GM12878 (cell line): ENCODE data around the gene BPI. TPM values are rescaled to one million over a fixed set of nuclear protein-coding genes. Genes with fewer than 3 reads are reported as not detected.

ENCODE experiments used
- ATAC-seq: fragments of 200-7000 bp; cut with Tn5 transposase; 3 replicates; pipeline ENCODE4 v1.9.1; 2020; ENCODE audit warnings: mild to moderate bottlenecking, moderate library complexity
- BruUV-seq: library from RNA; stranded (reverse); fragments of 400-500 nt; replicated peaks from 2 replicates; lab custom pipeline; 2021; lab: Mats Ljungman, UMichigan
- CTCF ChIA-PET: fragments of 300-600 bp; sonication (Branson Sonifier 250); formaldehyde crosslinking; extraction: SDS; loops from one replicate; lab custom pipeline; 2021; ENCODE audit warnings: inconsistent platforms; lab: Yijun Ruan, JAX
- POLR2A ChIA-PET: fragments of 350-600 bp; formaldehyde crosslinking; extraction: SDS; loops from one replicate; lab custom pipeline; 2021; ENCODE audit warnings: inconsistent platforms; lab: Charles Lee
- RAD21 ChIA-PET: fragments of 300-600 bp; sonication (Branson Sonifier 250); formaldehyde crosslinking; loops from one replicate; lab custom pipeline; 2023; ENCODE audit warnings: antibody characterized with exemption; ENCODE audit not compliant: unreplicated experiment; lab: Charles Lee
- SMC1A ChIA-PET: fragments of 300-600 bp; sonication (Branson Sonifier 250); formaldehyde crosslinking; loops from one replicate; lab custom pipeline; 2023; ENCODE audit not compliant: unreplicated experiment, uncharacterized antibody; lab: Charles Lee
- DNase-seq: peaks from one replicate; pipeline ENCODE4 v3.0.0-alpha.2; 2011; ENCODE audit warnings: low read depth, low spot score
- FAIRE-seq: peaks from 3 replicates; lab custom pipeline; 2011; peaks lifted over from hg19 to GRCh38; lab: Jason Lieb, UNC
- H2AFZ ChIP-seq: 2 replicates; pipeline ENCODE4 v1.6.0; 2011; ENCODE audit warnings: low read depth, low read length, control low read depth; ENCODE audit not compliant: control insufficient read depth
- H3K27ac ChIP-seq: 2 replicates; pipeline ENCODE4 v1.5.1; 2011; ENCODE audit warnings: control low read depth; ENCODE audit not compliant: control insufficient read depth, insufficient read depth
- H3K27me3 ChIP-seq, 2 experiments: replicated peaks in 1 of 2; 2 replicates each; pipeline versions ENCODE4 v1.6.0 to v1.6.1; 2011; ENCODE audit warnings: low read length in 1 of 2; ENCODE audit not compliant: control insufficient read depth in 2 of 2, insufficient read depth in 2 of 2
- H3K36me3 ChIP-seq, 2 experiments: 2 replicates each; pipeline ENCODE4 v1.5.1; 2011; ENCODE audit warnings: low read length in 1 of 2; ENCODE audit not compliant: control insufficient read depth in 2 of 2, insufficient read depth in 2 of 2
- H3K4me1 ChIP-seq: 2 replicates; pipeline ENCODE4 v1.6.1; 2011; ENCODE audit warnings: mild to moderate bottlenecking, low read length, moderate library complexity, mixed read lengths; ENCODE audit not compliant: control insufficient read depth, insufficient read depth
- H3K4me2 ChIP-seq: 2 replicates; pipeline ENCODE4 v1.6.0; 2011; ENCODE audit warnings: control low read depth; ENCODE audit not compliant: control insufficient read depth, insufficient read depth
- H3K4me3 ChIP-seq: fragments of 200-600 bp; sonication (generic); 2 replicates; pipeline ENCODE4 v1.5.1; 2016
- H3K79me2 ChIP-seq: 2 replicates; pipeline ENCODE4 v1.6.0; 2011; ENCODE audit warnings: low read length; ENCODE audit not compliant: control insufficient read depth, insufficient read depth
- H3K9ac ChIP-seq: 2 replicates; pipeline ENCODE4 v1.8.0; 2011; ENCODE audit warnings: low read length, control low read depth, mixed read lengths; ENCODE audit not compliant: control insufficient read depth, insufficient read depth
- H3K9me3 ChIP-seq: replicated peaks from 3 replicates; pipeline ENCODE4 v1.5.1; 2011; ENCODE audit warnings: mild to moderate bottlenecking, low read length; ENCODE audit not compliant: control insufficient read depth, insufficient read depth
- H4K20me1 ChIP-seq: 2 replicates; pipeline ENCODE4 v1.6.0; 2011; ENCODE audit not compliant: control insufficient read depth, insufficient read depth
- BACH1 ChIP-seq: fragments of 450-650 bp; IDR thresholded peaks from 2 replicates; pipeline ENCODE4 v1.6.1; 2017; ENCODE audit warnings: mild to moderate bottlenecking, borderline replicate concordance
- POLR2AphosphoS2 ChIP-seq: IDR thresholded peaks from 2 replicates; pipeline ENCODE4 v1.6.1; 2011; ENCODE audit warnings: low read depth, mild to moderate bottlenecking, low read length, improper control_type of control experiment, moderate library complexity
- SPI1 ChIP-seq: IDR thresholded peaks from 2 replicates; pipeline ENCODE4 v1.6.1; 2011; ENCODE audit warnings: low read depth, mild to moderate bottlenecking, low read length, moderate library complexity, borderline replicate concordance; ENCODE audit not compliant: insufficient read depth
- WRNIP1 ChIP-seq: IDR thresholded peaks from 2 replicates; pipeline ENCODE4 v1.6.1; 2011; ENCODE audit warnings: low read depth, low read length, improper control_type of control experiment, borderline replicate concordance
- ZNF217 ChIP-seq: fragments of 450-650 bp; IDR thresholded peaks from 2 replicates; pipeline ENCODE4 v1.6.1; 2017; ENCODE audit warnings: antibody characterized with exemption, mild to moderate bottlenecking
- ZNF24 ChIP-seq: fragments of 450-650 bp; IDR thresholded peaks from 2 replicates; pipeline ENCODE4 v1.6.1; 2017; ENCODE audit warnings: antibody characterized with exemption, mild to moderate bottlenecking
- WGBS: methylation state at CpG from one replicate; pipeline ENCODE4 v1.1.6; 2016; ENCODE audit warnings: low lambda C conversion rate; ENCODE audit not compliant: insufficient replicate concordance, insufficient coverage; ENCODE audit errors: missing lambda C conversion rate; 5-methylcytosine and 5-hydroxymethylcytosine counted together
- in situ Hi-C: fragments of 300-500 bp; cut with MboI; formaldehyde crosslinking; loops from 9 replicates; pipeline ENCODE4 v1.14.3; 2018; ENCODE audit warnings: mixed read lengths
- intact Hi-C: fragments of 100-400 bp; cut with micrococcal nuclease; formaldehyde crosslinking; loops from one replicate; pipeline ENCODE4 v1.14.2; 2022; ENCODE audit not compliant: unreplicated experiment
- polyA plus RNA-seq, 11 experiments: library from polyadenylated mRNA; depleted of rRNA in 4 of 11; unstranded in 6 of 11; stranded (reverse) in 5 of 11; fragments of >200 nt; fragmentation: Nextera tagmentation in 4 of 11; fragmentation: Illumina TruSeq in 1 of 11; extraction: Ambion mirVana in 4 of 11; extraction: Trizol in 1 of 11; gene quantifications; 1 replicate in 1 of 11; 2 replicates in 10 of 11; pipeline versions ENCODE4 v1.2.1 to v1.2.3, GENCODE V29; 2011 to 2016; ENCODE audit warnings: inconsistent platforms in 2 of 11, missing spikeins in 2 of 11, low read depth in 1 of 11
- total RNA-seq, 4 experiments: library from RNA; depleted of rRNA in 3 of 4; stranded (reverse); fragments of >200 nt in 3 of 4; fragmentation: Illumina TruSeq in 1 of 4; extraction: Trizol in 1 of 4; gene quantifications; 2 replicates each; pipeline versions ENCODE4 v1.2.1 to v1.2.3, GENCODE V29; 2013 to 2021
- TF ChIP-seq, protein P1 (sequence below), 3 experiments: IDR thresholded peaks in 2 of 3; conservative IDR thresholded peaks in 1 of 3; 2 replicates each; pipeline ENCODE4 v1.5.1; 2011; ENCODE audit warnings: low read depth in 3 of 3, low read length in 3 of 3, mild to moderate bottlenecking in 3 of 3, control low read depth in 2 of 3, moderate library complexity in 2 of 3, inconsistent platforms in 1 of 3, mixed read lengths in 1 of 3; ENCODE audit not compliant: control insufficient read depth in 2 of 3, insufficient read depth in 1 of 3; ENCODE audit errors: extremely low read depth in 1 of 3
- TF ChIP-seq, protein P2 (sequence below): fragments of 450-650 bp; IDR thresholded peaks from 2 replicates; pipeline ENCODE4 v1.6.1; 2014; ENCODE audit warnings: mild to moderate bottlenecking
- TF ChIP-seq, protein P3 (sequence below): fragments of 450-650 bp; IDR thresholded peaks from 2 replicates; pipeline ENCODE4 v1.6.1; 2017; ENCODE audit warnings: mild to moderate bottlenecking, moderate library complexity
- TF ChIP-seq, protein P4 (sequence below): fragments of 450-650 bp; IDR thresholded peaks from 2 replicates; pipeline ENCODE4 v1.6.1; 2017; ENCODE audit warnings: mild to moderate bottlenecking, moderate library complexity

BPI gene
- total and polyA plus RNA-seq, 10 of the 15 experiments (the other 5 are each of a cell fraction or from before 2014, with no cell fraction given), result not detected

DNA sequence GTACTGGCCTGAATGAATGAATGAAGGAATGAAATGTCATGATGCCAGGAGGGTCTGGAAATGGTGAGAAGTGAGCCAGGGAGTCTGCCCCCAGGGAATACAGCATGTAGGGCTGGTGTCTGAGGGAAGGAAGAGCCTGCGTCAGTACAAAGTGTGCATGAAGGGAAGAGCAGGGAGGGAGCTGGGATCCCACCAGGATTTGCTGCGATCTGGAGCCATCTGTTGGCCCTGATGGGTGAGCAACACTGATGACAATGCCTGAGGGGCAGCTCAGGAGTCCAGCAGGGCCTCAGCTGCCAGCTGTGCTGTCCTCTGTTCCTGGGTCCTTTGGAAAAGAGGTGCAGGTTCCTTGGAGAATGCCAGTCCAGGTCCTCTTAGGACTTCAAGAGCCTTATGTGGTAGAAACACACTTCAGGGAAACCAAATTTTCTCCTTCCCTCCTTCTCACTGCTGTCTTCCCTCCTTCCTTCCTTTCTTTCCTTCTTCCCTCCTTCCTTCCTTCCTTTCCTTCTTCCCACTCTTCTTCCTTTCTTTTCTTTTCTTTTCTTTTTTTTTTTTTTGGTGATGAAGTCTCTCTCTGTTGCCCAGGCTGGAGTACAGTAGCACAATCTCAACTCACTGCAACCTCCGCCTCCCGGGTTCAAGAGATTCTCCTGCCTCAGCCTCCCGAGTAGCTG, 11.5 kb downstream of the BPI start:
- FAIRE-seq (no peak), ATAC-seq (no peak), DNase-seq (no peak)
- SMC1A ChIA-PET, result no interaction called here
- Histone ChIP-seq H2AFZ (no peak overlapping the region), H3K9me3 (no peaks in the 10 kb centered on the region), H4K20me1 (no peaks in the 10 kb centered on the region), H3K27ac (no peak overlapping the region), H3K4me3 (no peak overlapping the region), H3K9ac (no peak overlapping the region), H3K4me1 (no peaks in the 10 kb centered on the region), H3K79me2 (no peaks in the 10 kb centered on the region), H3K4me2 (no peak overlapping the region), H3K36me3 (no peaks in the 10 kb centered on the region), H3K27me3 (peaks cover 0 to 5% of the 10 kb centered on the region in 2 experiments; a peak in 1 of 4 replicates)
- CTCF ChIA-PET, result no interaction called here
- intact Hi-C loops (no loop called here), in situ Hi-C loops (no loop called here)
- 29% methylated on average over 3 of the region's 5 CpGs for WGBS
- no TSS peak for BruUV-seq
- POLR2A ChIA-PET, result no interaction called here
- RAD21 ChIA-PET, result no interaction called here
- TF ChIP-seq BACH1 (no peak), SPI1 (no peak), POLR2AphosphoS2 (no peak), ZNF217 (no peak), WRNIP1 (no peak), ZNF24 (no peak)
- TF ChIP-seq, protein P1, sequence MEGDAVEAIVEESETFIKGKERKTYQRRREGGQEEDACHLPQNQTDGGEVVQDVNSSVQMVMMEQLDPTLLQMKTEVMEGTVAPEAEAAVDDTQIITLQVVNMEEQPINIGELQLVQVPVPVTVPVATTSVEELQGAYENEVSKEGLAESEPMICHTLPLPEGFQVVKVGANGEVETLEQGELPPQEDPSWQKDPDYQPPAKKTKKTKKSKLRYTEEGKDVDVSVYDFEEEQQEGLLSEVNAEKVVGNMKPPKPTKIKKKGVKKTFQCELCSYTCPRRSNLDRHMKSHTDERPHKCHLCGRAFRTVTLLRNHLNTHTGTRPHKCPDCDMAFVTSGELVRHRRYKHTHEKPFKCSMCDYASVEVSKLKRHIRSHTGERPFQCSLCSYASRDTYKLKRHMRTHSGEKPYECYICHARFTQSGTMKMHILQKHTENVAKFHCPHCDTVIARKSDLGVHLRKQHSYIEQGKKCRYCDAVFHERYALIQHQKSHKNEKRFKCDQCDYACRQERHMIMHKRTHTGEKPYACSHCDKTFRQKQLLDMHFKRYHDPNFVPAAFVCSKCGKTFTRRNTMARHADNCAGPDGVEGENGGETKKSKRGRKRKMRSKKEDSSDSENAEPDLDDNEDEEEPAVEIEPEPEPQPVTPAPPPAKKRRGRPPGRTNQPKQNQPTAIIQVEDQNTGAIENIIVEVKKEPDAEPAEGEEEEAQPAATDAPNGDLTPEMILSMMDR (IDR thresholded peaks at IDR 0.05 in 2 of 3, conservative IDR thresholded peaks at IDR 0.05 in 1 of 3; ENCODE audit: control insufficient read depth in 2 of 3, extremely low read depth in 1 of 3, insufficient read depth in 1 of 3, low read depth in 3 of 3, low read length in 3 of 3), result no peak
- TF ChIP-seq, protein P2, sequence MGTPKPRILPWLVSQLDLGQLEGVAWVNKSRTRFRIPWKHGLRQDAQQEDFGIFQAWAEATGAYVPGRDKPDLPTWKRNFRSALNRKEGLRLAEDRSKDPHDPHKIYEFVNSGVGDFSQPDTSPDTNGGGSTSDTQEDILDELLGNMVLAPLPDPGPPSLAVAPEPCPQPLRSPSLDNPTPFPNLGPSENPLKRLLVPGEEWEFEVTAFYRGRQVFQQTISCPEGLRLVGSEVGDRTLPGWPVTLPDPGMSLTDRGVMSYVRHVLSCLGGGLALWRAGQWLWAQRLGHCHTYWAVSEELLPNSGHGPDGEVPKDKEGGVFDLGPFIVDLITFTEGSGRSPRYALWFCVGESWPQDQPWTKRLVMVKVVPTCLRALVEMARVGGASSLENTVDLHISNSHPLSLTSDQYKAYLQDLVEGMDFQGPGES, result no peak
- TF ChIP-seq, protein P3, sequence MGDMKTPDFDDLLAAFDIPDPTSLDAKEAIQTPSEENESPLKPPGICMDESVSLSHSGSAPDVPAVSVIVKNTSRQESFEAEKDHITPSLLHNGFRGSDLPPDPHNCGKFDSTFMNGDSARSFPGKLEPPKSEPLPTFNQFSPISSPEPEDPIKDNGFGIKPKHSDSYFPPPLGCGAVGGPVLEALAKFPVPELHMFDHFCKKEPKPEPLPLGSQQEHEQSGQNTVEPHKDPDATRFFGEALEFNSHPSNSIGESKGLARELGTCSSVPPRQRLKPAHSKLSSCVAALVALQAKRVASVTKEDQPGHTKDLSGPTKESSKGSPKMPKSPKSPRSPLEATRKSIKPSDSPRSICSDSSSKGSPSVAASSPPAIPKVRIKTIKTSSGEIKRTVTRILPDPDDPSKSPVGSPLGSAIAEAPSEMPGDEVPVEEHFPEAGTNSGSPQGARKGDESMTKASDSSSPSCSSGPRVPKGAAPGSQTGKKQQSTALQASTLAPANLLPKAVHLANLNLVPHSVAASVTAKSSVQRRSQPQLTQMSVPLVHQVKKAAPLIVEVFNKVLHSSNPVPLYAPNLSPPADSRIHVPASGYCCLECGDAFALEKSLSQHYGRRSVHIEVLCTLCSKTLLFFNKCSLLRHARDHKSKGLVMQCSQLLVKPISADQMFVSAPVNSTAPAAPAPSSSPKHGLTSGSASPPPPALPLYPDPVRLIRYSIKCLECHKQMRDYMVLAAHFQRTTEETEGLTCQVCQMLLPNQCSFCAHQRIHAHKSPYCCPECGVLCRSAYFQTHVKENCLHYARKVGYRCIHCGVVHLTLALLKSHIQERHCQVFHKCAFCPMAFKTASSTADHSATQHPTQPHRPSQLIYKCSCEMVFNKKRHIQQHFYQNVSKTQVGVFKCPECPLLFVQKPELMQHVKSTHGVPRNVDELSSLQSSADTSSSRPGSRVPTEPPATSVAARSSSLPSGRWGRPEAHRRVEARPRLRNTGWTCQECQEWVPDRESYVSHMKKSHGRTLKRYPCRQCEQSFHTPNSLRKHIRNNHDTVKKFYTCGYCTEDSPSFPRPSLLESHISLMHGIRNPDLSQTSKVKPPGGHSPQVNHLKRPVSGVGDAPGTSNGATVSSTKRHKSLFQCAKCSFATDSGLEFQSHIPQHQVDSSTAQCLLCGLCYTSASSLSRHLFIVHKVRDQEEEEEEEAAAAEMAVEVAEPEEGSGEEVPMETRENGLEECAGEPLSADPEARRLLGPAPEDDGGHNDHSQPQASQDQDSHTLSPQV, result no peak
- TF ChIP-seq, protein P4, sequence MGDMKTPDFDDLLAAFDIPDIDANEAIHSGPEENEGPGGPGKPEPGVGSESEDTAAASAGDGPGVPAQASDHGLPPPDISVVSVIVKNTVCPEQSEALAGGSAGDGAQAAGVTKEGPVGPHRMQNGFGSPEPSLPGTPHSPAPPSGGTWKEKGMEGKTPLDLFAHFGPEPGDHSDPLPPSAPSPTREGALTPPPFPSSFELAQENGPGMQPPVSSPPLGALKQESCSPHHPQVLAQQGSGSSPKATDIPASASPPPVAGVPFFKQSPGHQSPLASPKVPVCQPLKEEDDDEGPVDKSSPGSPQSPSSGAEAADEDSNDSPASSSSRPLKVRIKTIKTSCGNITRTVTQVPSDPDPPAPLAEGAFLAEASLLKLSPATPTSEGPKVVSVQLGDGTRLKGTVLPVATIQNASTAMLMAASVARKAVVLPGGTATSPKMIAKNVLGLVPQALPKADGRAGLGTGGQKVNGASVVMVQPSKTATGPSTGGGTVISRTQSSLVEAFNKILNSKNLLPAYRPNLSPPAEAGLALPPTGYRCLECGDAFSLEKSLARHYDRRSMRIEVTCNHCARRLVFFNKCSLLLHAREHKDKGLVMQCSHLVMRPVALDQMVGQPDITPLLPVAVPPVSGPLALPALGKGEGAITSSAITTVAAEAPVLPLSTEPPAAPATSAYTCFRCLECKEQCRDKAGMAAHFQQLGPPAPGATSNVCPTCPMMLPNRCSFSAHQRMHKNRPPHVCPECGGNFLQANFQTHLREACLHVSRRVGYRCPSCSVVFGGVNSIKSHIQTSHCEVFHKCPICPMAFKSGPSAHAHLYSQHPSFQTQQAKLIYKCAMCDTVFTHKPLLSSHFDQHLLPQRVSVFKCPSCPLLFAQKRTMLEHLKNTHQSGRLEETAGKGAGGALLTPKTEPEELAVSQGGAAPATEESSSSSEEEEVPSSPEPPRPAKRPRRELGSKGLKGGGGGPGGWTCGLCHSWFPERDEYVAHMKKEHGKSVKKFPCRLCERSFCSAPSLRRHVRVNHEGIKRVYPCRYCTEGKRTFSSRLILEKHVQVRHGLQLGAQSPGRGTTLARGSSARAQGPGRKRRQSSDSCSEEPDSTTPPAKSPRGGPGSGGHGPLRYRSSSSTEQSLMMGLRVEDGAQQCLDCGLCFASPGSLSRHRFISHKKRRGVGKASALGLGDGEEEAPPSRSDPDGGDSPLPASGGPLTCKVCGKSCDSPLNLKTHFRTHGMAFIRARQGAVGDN, result no peak
